H9 (cell line): ENCODE results near the gene CFAP45. TPM values are rescaled to one million over a fixed set of nuclear protein-coding genes. Genes with fewer than 3 reads are reported as not detected.

Experiments
- DNase-seq: peaks from one replicate; pipeline ENCODE4 v3.0.0-alpha.2; 2017
- H2AFZ ChIP-seq: one replicate; pipeline ENCODE4 v1.6.1; 2013; ENCODE audit warnings: mild to moderate bottlenecking, low read length, control low read depth, moderate library complexity
- H2AK5ac ChIP-seq: 2 replicates; pipeline ENCODE4 v1.6.1; 2013; ENCODE audit warnings: low read length, control low read depth, mixed read lengths; ENCODE audit not compliant: insufficient read length
- H2BK120ac ChIP-seq: one replicate; pipeline ENCODE4 v1.6.1; 2013; ENCODE audit warnings: low read depth, mild to moderate bottlenecking, low read length, control low read depth, inconsistent platforms; ENCODE audit not compliant: poor library complexity, severe bottlenecking
- H2BK12ac ChIP-seq: 2 replicates; pipeline ENCODE4 v1.6.1; 2013; ENCODE audit warnings: low read length, control low read depth, mixed read lengths, low read depth; ENCODE audit not compliant: insufficient read length
- H2BK15ac ChIP-seq: 2 replicates; pipeline ENCODE4 v1.6.1; 2013; ENCODE audit warnings: low read depth, low read length, control low read depth
- H2BK20ac ChIP-seq: one replicate; pipeline ENCODE4 v1.6.1; 2013; ENCODE audit warnings: low read depth, mild to moderate bottlenecking, low read length, control low read depth, inconsistent platforms; ENCODE audit not compliant: poor library complexity, severe bottlenecking
- H2BK5ac ChIP-seq: 2 replicates; pipeline ENCODE4 v1.6.1; 2013; ENCODE audit warnings: low read length, control low read depth, mixed read lengths; ENCODE audit not compliant: insufficient read length
- H3K14ac ChIP-seq: 2 replicates; pipeline ENCODE4 v1.6.1; 2013; ENCODE audit warnings: low read length, control low read depth; ENCODE audit not compliant: insufficient read depth
- H3K18ac ChIP-seq: 2 replicates; pipeline ENCODE4 v1.6.1; 2013; ENCODE audit warnings: low read depth, mild to moderate bottlenecking, mixed read lengths, low read length, control low read depth; ENCODE audit not compliant: insufficient read length
- H3K23ac ChIP-seq: 2 replicates; pipeline ENCODE4 v1.6.1; 2013; ENCODE audit warnings: low read length, control low read depth, mixed read lengths, low read depth; ENCODE audit not compliant: insufficient read length
- H3K23me2 ChIP-seq: 2 replicates; pipeline ENCODE4 v1.6.1; 2013; ENCODE audit warnings: low read depth, mild to moderate bottlenecking, mixed read lengths, low read length, control low read depth; ENCODE audit not compliant: insufficient read length, poor library complexity, severe bottlenecking
- H3K27ac ChIP-seq: 2 replicates; pipeline ENCODE4 v1.5.1; 2013; ENCODE audit warnings: low read length, control low read depth, mixed read lengths, low read depth; ENCODE audit not compliant: insufficient read length
- H3K27me3 ChIP-seq: 2 replicates; pipeline ENCODE4 v1.6.1; 2013; ENCODE audit warnings: low read length, control low read depth, inconsistent platforms; ENCODE audit not compliant: insufficient read depth
- H3K4ac ChIP-seq: 2 replicates; pipeline ENCODE4 v1.6.1; 2013; ENCODE audit warnings: low read depth, mild to moderate bottlenecking, control low read depth, inconsistent platforms, low read length, moderate library complexity
- H3K4me1 ChIP-seq: 2 replicates; pipeline ENCODE4 v1.6.1; 2013; ENCODE audit warnings: low read length, control low read depth, inconsistent platforms; ENCODE audit not compliant: insufficient read depth
- H3K4me2 ChIP-seq: 2 replicates; pipeline ENCODE4 v1.6.1; 2013; ENCODE audit warnings: low read length, control low read depth, mixed read lengths; ENCODE audit not compliant: insufficient read length, insufficient read depth
- H3K56ac ChIP-seq: 2 replicates; pipeline ENCODE4 v1.6.1; 2013; ENCODE audit warnings: low read depth, mild to moderate bottlenecking, mixed read lengths, low read length, control low read depth; ENCODE audit not compliant: insufficient read length
- H3K79me1 ChIP-seq: 2 replicates; pipeline ENCODE4 v1.6.1; 2013; ENCODE audit warnings: low read depth, mild to moderate bottlenecking, moderate library complexity, low read length, control low read depth, inconsistent platforms; ENCODE audit not compliant: insufficient read depth, poor library complexity, severe bottlenecking
- H3K79me2 ChIP-seq: 2 replicates; pipeline ENCODE4 v1.6.1; 2013; ENCODE audit warnings: low read length, control low read depth, inconsistent platforms; ENCODE audit not compliant: insufficient read depth
- H3K9ac ChIP-seq: 2 replicates; pipeline ENCODE4 v1.6.1; 2013; ENCODE audit warnings: low read length, control low read depth, mixed read lengths; ENCODE audit not compliant: insufficient read length; ENCODE audit errors: extremely low read depth
- H3K9me3 ChIP-seq: one replicate; pipeline ENCODE4 v1.6.1; 2013; ENCODE audit warnings: low read depth, low read length, inconsistent platforms; ENCODE audit not compliant: control insufficient read depth
- H3T11ph ChIP-seq: one replicate; pipeline ENCODE4 v1.6.1; 2013; ENCODE audit warnings: mild to moderate bottlenecking, low read length, control low read depth, inconsistent platforms
- H4K20me1 ChIP-seq: one replicate; pipeline ENCODE4 v1.6.1; 2013; ENCODE audit not compliant: control insufficient read depth, insufficient read length, insufficient read depth
- H4K5ac ChIP-seq: 2 replicates; pipeline ENCODE4 v1.6.1; 2013; ENCODE audit warnings: low read depth, mild to moderate bottlenecking, mixed read lengths, low read length, control low read depth; ENCODE audit not compliant: insufficient read length
- H4K8ac ChIP-seq: replicated peaks from 2 replicates; pipeline ENCODE4 v1.6.1; 2013; ENCODE audit warnings: low read length, control low read depth, mixed read lengths, low read depth; ENCODE audit not compliant: insufficient read length
- H4K91ac ChIP-seq: 2 replicates; pipeline ENCODE4 v1.6.1; 2013; ENCODE audit warnings: low read depth, mild to moderate bottlenecking, moderate library complexity, mixed read lengths, low read length, control low read depth; ENCODE audit not compliant: insufficient read length
- H3K27ac Mint-ChIP-seq, 3 experiments: 2 replicates in 2 of 3; 3 replicates in 1 of 3; pipeline ENCODE4 v1.8.0; 2020 to 2021; ENCODE audit warnings: mixed read lengths in 3 of 3, mild to moderate bottlenecking in 1 of 3, moderate library complexity in 1 of 3
- H3K27me3 Mint-ChIP-seq: 2 replicates; pipeline ENCODE4 v1.8.0; 2021; ENCODE audit warnings: low read depth, mild to moderate bottlenecking, moderate library complexity, mixed read lengths
- H3K36me3 Mint-ChIP-seq, 3 experiments: 2 replicates in 2 of 3; 3 replicates in 1 of 3; pipeline ENCODE4 v1.8.0; 2020 to 2021; ENCODE audit warnings: low read depth in 3 of 3, mixed read lengths in 3 of 3; ENCODE audit not compliant: insufficient read depth in 1 of 3
- H3K4me1 Mint-ChIP-seq, 2 experiments: 2 replicates each; pipeline ENCODE4 v1.8.0; 2020; ENCODE audit warnings: mixed read lengths in 2 of 2
- H3K4me3 Mint-ChIP-seq, 2 experiments: 2 replicates in 1 of 2; 3 replicates in 1 of 2; pipeline ENCODE4 v1.8.0; 2020 to 2021; ENCODE audit warnings: mild to moderate bottlenecking in 2 of 2, mixed read lengths in 2 of 2, moderate library complexity in 1 of 2
- H3K9me3 Mint-ChIP-seq, 2 experiments: 2 replicates in 1 of 2; 3 replicates in 1 of 2; pipeline ENCODE4 v1.8.0; 2020; ENCODE audit warnings: mild to moderate bottlenecking in 2 of 2, mixed read lengths in 2 of 2, moderate library complexity in 1 of 2
- WGBS: extraction: QIAGEN DNeasy Blood & Tissue Kit; methylation state at CpG from one replicate; pipeline ENCODE4 v1.1.7; 2013; ENCODE audit warnings: missing lambda C conversion rate, low lambda C conversion rate, mixed read lengths; ENCODE audit not compliant: insufficient read length; ENCODE audit errors: extremely low coverage; 5-methylcytosine and 5-hydroxymethylcytosine counted together
- total RNA-seq: library from RNA; stranded (reverse); gene quantifications from 2 replicates; pipeline ENCODE4 v1.2.1, GENCODE V29; 2021
- TF ChIP-seq, protein P1 (sequence below): fragments of 200-600 bp; sonication (generic); conservative IDR thresholded peaks from 3 replicates; pipeline ENCODE4 v1.8.0; 2021; ENCODE audit warnings: antibody characterized with exemption, mild to moderate bottlenecking

Gene CFAP45
- total RNA-seq, 1 experiment from 2014 or later: 0.85 TPM

DNA sequence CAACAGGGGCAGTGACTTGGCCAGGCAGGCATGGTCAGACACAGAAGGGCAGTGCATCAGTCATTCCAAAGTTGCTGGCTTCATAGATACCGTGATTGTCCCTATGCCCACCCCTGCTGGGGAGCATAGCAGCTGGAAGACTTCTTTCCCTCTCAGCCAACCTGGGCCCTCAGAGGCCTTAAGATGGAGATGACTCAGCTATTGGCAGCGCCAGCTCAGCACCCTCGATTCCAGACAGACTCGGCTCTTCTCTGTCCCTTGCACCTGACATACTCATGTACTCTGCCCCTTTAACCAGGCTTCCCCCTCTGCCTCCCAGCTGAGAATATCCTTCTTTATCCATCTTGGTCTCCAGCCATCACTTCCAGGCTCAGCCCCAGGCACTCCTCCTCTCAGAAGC, 56.5 kb downstream of the CFAP45 start:
- Mint-ChIP-seq H3K36me3 (no peaks in the 10 kb centered on the region), H3K27me3 (peaks cover 14% of the 10 kb centered on the region), H3K27ac (no peak overlapping the region; a peak in 1 of 7 replicates), H3K4me3 (no peak overlapping the region), H3K4me1 (peaks cover 6 to 9% of the 10 kb centered on the region in 2 experiments; a peak in 3 of 4 replicates), H3K9me3 (no peaks in the 10 kb centered on the region)
- Histone ChIP-seq H2AFZ (no peak overlapping the region), H3K79me1 (no peaks in the 10 kb centered on the region), H4K91ac (no peak overlapping the region), H3T11ph (no peak overlapping the region), H3K23ac (no peak overlapping the region), H3K9ac (no peak overlapping the region), H3K18ac (no peak overlapping the region), H3K27me3 (no peaks in the 10 kb centered on the region; the same call in 1 of the 2 replicates), H3K27ac (no peak overlapping the region), H4K20me1 (no peaks in the 10 kb centered on the region), H2AK5ac (no peak overlapping the region), H3K4me1 (no peaks in the 10 kb centered on the region), H3K4me2 (no peak overlapping the region), H3K56ac (no peak overlapping the region), H3K4ac (no peak overlapping the region), H2BK12ac (no peak overlapping the region), H2BK5ac (no peak overlapping the region), H2BK20ac (no peak overlapping the region), H2BK120ac (no peak overlapping the region), H3K23me2 (no peaks in the 10 kb centered on the region), H4K8ac (no peak overlapping the region), H3K79me2 (no peaks in the 10 kb centered on the region), H4K5ac (no peak overlapping the region), H3K14ac (no peak overlapping the region; the same call in 1 of the 2 replicates), H2BK15ac (no peak overlapping the region), H3K9me3 (no peaks in the 10 kb centered on the region)
- TF ChIP-seq, protein P1, sequence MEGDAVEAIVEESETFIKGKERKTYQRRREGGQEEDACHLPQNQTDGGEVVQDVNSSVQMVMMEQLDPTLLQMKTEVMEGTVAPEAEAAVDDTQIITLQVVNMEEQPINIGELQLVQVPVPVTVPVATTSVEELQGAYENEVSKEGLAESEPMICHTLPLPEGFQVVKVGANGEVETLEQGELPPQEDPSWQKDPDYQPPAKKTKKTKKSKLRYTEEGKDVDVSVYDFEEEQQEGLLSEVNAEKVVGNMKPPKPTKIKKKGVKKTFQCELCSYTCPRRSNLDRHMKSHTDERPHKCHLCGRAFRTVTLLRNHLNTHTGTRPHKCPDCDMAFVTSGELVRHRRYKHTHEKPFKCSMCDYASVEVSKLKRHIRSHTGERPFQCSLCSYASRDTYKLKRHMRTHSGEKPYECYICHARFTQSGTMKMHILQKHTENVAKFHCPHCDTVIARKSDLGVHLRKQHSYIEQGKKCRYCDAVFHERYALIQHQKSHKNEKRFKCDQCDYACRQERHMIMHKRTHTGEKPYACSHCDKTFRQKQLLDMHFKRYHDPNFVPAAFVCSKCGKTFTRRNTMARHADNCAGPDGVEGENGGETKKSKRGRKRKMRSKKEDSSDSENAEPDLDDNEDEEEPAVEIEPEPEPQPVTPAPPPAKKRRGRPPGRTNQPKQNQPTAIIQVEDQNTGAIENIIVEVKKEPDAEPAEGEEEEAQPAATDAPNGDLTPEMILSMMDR: no peak
- no CpG with 5 or more reads among the region's 4 CpGs for WGBS
- DNase-seq: no peak
